ENCODE results near the gene MDFIC2.
"Not testable (repeated sequence)": the region's sequence is repeated elsewhere in the genome, so short reads cannot be mapped to it uniquely, and the experiment has no call there.

The MDFIC2 gene

GRCh38 chr3:70250492-70250891, 61.9 kb downstream of the MDFIC2 start:
- no peak for DNase-seq

- no peak for DNase-seq
Measured at GRCh38 chr3:70249509-70250160, 62.8 kb downstream of the MDFIC2 start.

- DNase-seq = no peak
Measured at GRCh38 chr3:70248856-70249255, 63.6 kb downstream of the MDFIC2 start.

- DNase-seq = no peak
Measured at GRCh38 chr3:70247955-70248354, 64.5 kb downstream of the MDFIC2 start.

GRCh38 chr3:70245746-70246525, 66.5 kb downstream of the MDFIC2 start:
- no peak for DNase-seq

- DNase-seq = no peak
Measured at GRCh38 chr3:70244422-70244821, 68.0 kb downstream of the MDFIC2 start.

GRCh38 chr3:70242297-70242882, 70.0 kb downstream of the MDFIC2 start:
- DNase-seq = no peak

- no peak for DNase-seq
Measured at GRCh38 chr3:70233812-70234211, 78.6 kb downstream of the MDFIC2 start.

- no peak for DNase-seq
Measured at GRCh38 chr3:70233112-70233511, 79.3 kb downstream of the MDFIC2 start.

- no peak for DNase-seq
Measured at GRCh38 chr3:70231266-70231701, 81.2 kb downstream of the MDFIC2 start.

GRCh38 chr3:70227437-70227836, 85.0 kb downstream of the MDFIC2 start:
- no peak for DNase-seq

GRCh38 chr3:70225146-70225545, 87.3 kb downstream of the MDFIC2 start:
- no peak for DNase-seq

- DNase-seq = no peak
Measured at GRCh38 chr3:70224337-70224736, 88.1 kb downstream of the MDFIC2 start.

- DNase-seq = no peak
Measured at GRCh38 chr3:70218471-70218870, 94.0 kb downstream of the MDFIC2 start.

- not testable (repeated sequence) for DNase-seq
Measured at GRCh38 chr3:70211274-70211673, 101.2 kb downstream of the MDFIC2 start.

- no peak for DNase-seq
Measured at GRCh38 chr3:70201975-70202374, 110.5 kb downstream of the MDFIC2 start.

GRCh38 chr3:70189884-70190473, 122.5 kb downstream of the MDFIC2 start:
- no peak for DNase-seq

GRCh38 chr3:70186221-70186620, 126.2 kb downstream of the MDFIC2 start:
- DNase-seq = no peak

GRCh38 chr3:70185661-70186060, 126.8 kb downstream of the MDFIC2 start:
- DNase-seq = no peak

- no peak for DNase-seq
Measured at GRCh38 chr3:70183781-70184504, 128.5 kb downstream of the MDFIC2 start.

- DNase-seq = no peak
Measured at GRCh38 chr3:70182166-70182565, 130.3 kb downstream of the MDFIC2 start.

- DNase-seq = no peak
Measured at GRCh38 chr3:70180664-70181063, 131.8 kb downstream of the MDFIC2 start.

- no peak for DNase-seq
Measured at GRCh38 chr3:70179111-70179510, 133.3 kb downstream of the MDFIC2 start.

Data from NK-92 treated with Interleukin-12 subunit alpha and Interleukin-12 subunit beta, amount 100 ng/mL, for 24 hours (cell line).